H1 (cell line): ENCODE measurements around the gene UFD1. TPM values are rescaled to one million over a fixed set of nuclear protein-coding genes. Genes with fewer than 3 reads are reported as not detected.

Source experiments
- CTCF ChIA-PET: fragments of 300-600 bp; sonication (Branson Sonifier 250); formaldehyde crosslinking; loops from one replicate; lab custom pipeline; 2021; ENCODE audit not compliant: partially characterized antibody; lab: Charles Lee
- POLR2A ChIA-PET: fragments of 300-600 bp; sonication (Branson Sonifier 250); formaldehyde crosslinking; loops from one replicate; lab custom pipeline; 2021; ENCODE audit warnings: inconsistent platforms; ENCODE audit not compliant: partially characterized antibody; lab: Charles Lee
- DNase-seq, 2 experiments: peaks; one replicate each; pipeline versions ENCODE4 v3.0.0 to v3.0.0-alpha.2; 2010 to 2022; ENCODE audit warnings: low spot score in 2 of 2, low read depth in 1 of 2, mixed read lengths in 1 of 2
- FAIRE-seq: peaks from 2 replicates; lab custom pipeline; 2011; peaks lifted over from hg19 to GRCh38; lab: Jason Lieb, UNC
- H2AFZ ChIP-seq: 2 replicates; pipeline ENCODE4 v1.8.1; 2012; ENCODE audit warnings: low read length, inconsistent platforms
- H2AK5ac ChIP-seq: 2 replicates; pipeline ENCODE4 v1.6.1; 2013; ENCODE audit warnings: low read depth, low read length
- H2BK120ac ChIP-seq: replicated peaks from 2 replicates; pipeline ENCODE3; 2013; ENCODE audit warnings: low read depth, low read length, inconsistent platforms
- H2BK12ac ChIP-seq: 2 replicates; pipeline ENCODE4 v1.6.1; 2013; ENCODE audit warnings: low read depth, low read length
- H2BK15ac ChIP-seq: 2 replicates; pipeline ENCODE4 v1.6.1; 2013; ENCODE audit warnings: low read length
- H2BK20ac ChIP-seq: 2 replicates; pipeline ENCODE4 v1.6.1; 2013; ENCODE audit warnings: low read length
- H2BK5ac ChIP-seq: 2 replicates; pipeline ENCODE4 v1.6.1; 2013; ENCODE audit warnings: low read depth, low read length
- H3K14ac ChIP-seq: 2 replicates; pipeline ENCODE4 v1.6.1; 2013; ENCODE audit warnings: inconsistent platforms; ENCODE audit not compliant: insufficient read length
- H3K18ac ChIP-seq: 2 replicates; pipeline ENCODE4 v1.6.1; 2013; ENCODE audit warnings: low read length; ENCODE audit errors: extremely low read depth
- H3K23ac ChIP-seq: 2 replicates; pipeline ENCODE4 v1.6.1; 2013; ENCODE audit warnings: inconsistent platforms; ENCODE audit not compliant: insufficient read length
- H3K23me2 ChIP-seq: 2 replicates; pipeline ENCODE4 v1.6.1; 2013; ENCODE audit warnings: low read depth, low read length
- H3K27ac ChIP-seq: 2 replicates; pipeline ENCODE4 v1.6.1; 2011; ENCODE audit warnings: low read depth, low read length, inconsistent platforms
- H3K27me3 ChIP-seq, 4 experiments: replicated peaks in 1 of 4; 1 replicate in 1 of 4; 2 replicates in 3 of 4; pipeline versions ENCODE4 v1.6.1 to v1.8.1; 2011 to 2013; ENCODE audit warnings: low read length in 3 of 4, mild to moderate bottlenecking in 3 of 4, inconsistent platforms in 2 of 4, mixed read lengths in 2 of 4, moderate library complexity in 1 of 4; ENCODE audit not compliant: control insufficient read depth in 3 of 4, insufficient read depth in 3 of 4; ENCODE audit errors: extremely low read depth in 1 of 4
- H3K36me3 ChIP-seq, 4 experiments: 2 replicates each; pipeline versions ENCODE4 v1.6.1 to v1.8.1; 2011 to 2013; ENCODE audit warnings: mild to moderate bottlenecking in 4 of 4, low read length in 3 of 4, moderate library complexity in 2 of 4, control low read depth in 1 of 4, inconsistent platforms in 1 of 4; ENCODE audit not compliant: insufficient read depth in 4 of 4, control insufficient read depth in 2 of 4
- H3K4ac ChIP-seq: replicated peaks from 2 replicates; pipeline ENCODE3; 2013; ENCODE audit warnings: low read length, low read depth, mixed read lengths, inconsistent platforms; ENCODE audit not compliant: insufficient read length
- H3K4me1 ChIP-seq, 4 experiments: replicated peaks in 1 of 4; 1 replicate in 1 of 4; 2 replicates in 3 of 4; pipeline versions ENCODE4 v1.6.1 to v1.8.1; 2011 to 2013; ENCODE audit warnings: low read length in 3 of 4, inconsistent platforms in 2 of 4, mixed read lengths in 1 of 4; ENCODE audit not compliant: insufficient read depth in 4 of 4, control insufficient read depth in 3 of 4
- H3K4me2 ChIP-seq, 2 experiments: 2 replicates each; pipeline versions ENCODE4 v1.6.1 to v1.8.1; 2011 to 2013; ENCODE audit warnings: low read depth in 2 of 2, low read length in 2 of 2, control low read depth in 1 of 2, inconsistent platforms in 1 of 2, mild to moderate bottlenecking in 1 of 2; ENCODE audit not compliant: insufficient read depth in 1 of 2
- H3K4me3 ChIP-seq, 4 experiments: fragments of 200-600, 300-600 bp in 1 of 4; sonication (generic), shearing (Covaris generic), sonication (Bioruptor Twin) in 1 of 4; 2 replicates each; pipeline versions ENCODE4 v1.5.1 to v1.8.1; 2011 to 2016; ENCODE audit warnings: low read length in 4 of 4, low read depth in 3 of 4, control low read depth in 2 of 4, inconsistent platforms in 2 of 4, mild to moderate bottlenecking in 2 of 4, mixed read lengths in 1 of 4, moderate library complexity in 1 of 4; ENCODE audit not compliant: insufficient read depth in 2 of 4; ENCODE audit errors: extremely low read depth in 1 of 4
- H3K56ac ChIP-seq: replicated peaks from 2 replicates; pipeline ENCODE3; 2013; ENCODE audit warnings: low read depth, mild to moderate bottlenecking, mixed read lengths, low read length, inconsistent platforms; ENCODE audit not compliant: insufficient read length
- H3K79me1 ChIP-seq: 2 replicates; pipeline ENCODE4 v1.6.1; 2013; ENCODE audit warnings: low read depth, low read length, control low read depth
- H3K79me2 ChIP-seq, 2 experiments: 2 replicates each; pipeline versions ENCODE4 v1.6.1 to v1.8.1; 2012 to 2013; ENCODE audit warnings: low read length in 2 of 2, mild to moderate bottlenecking in 2 of 2, inconsistent platforms in 1 of 2; ENCODE audit not compliant: insufficient read depth in 2 of 2, control insufficient read depth in 1 of 2
- H3K9ac ChIP-seq, 4 experiments: replicated peaks in 1 of 4; 1 replicate in 1 of 4; 2 replicates in 3 of 4; pipeline versions ENCODE4 v1.6.1 to v1.8.1; 2011 to 2013; ENCODE audit warnings: low read depth in 3 of 4, low read length in 3 of 4, control low read depth in 2 of 4, mild to moderate bottlenecking in 2 of 4, moderate library complexity in 2 of 4, inconsistent platforms in 1 of 4; ENCODE audit errors: extremely low read depth in 1 of 4
- H3K9me3 ChIP-seq, 2 experiments: 2 replicates each; pipeline versions ENCODE4 v1.6.1 to v1.8.1; 2012 to 2013; ENCODE audit warnings: mild to moderate bottlenecking in 2 of 2, moderate library complexity in 2 of 2, control low read depth in 1 of 2, inconsistent platforms in 1 of 2, low read depth in 1 of 2, low read length in 1 of 2, mixed read lengths in 1 of 2; ENCODE audit not compliant: insufficient read depth in 2 of 2
- H4K20me1 ChIP-seq, 2 experiments: replicated peaks in 1 of 2; 2 replicates each; pipeline versions ENCODE3 to v1.8.1; 2011 to 2013; ENCODE audit warnings: inconsistent platforms in 2 of 2, low read length in 2 of 2, mild to moderate bottlenecking in 1 of 2; ENCODE audit not compliant: insufficient read depth in 2 of 2, control insufficient read depth in 1 of 2
- H4K5ac ChIP-seq: 2 replicates; pipeline ENCODE4 v1.6.1; 2013; ENCODE audit warnings: low read length, low read depth, mixed read lengths, inconsistent platforms; ENCODE audit not compliant: insufficient read length
- H4K8ac ChIP-seq: 2 replicates; pipeline ENCODE4 v1.8.0; 2013; ENCODE audit warnings: mild to moderate bottlenecking, moderate library complexity, low read length, inconsistent platforms; ENCODE audit not compliant: insufficient read depth; ENCODE audit errors: extremely low read depth
- H4K91ac ChIP-seq: replicated peaks from 2 replicates; pipeline ENCODE3; 2013; ENCODE audit warnings: low read length, mixed read lengths, inconsistent platforms; ENCODE audit not compliant: insufficient read length
- EZH2 ChIP-seq: fragments of 200-600 bp; sonication (generic); IDR thresholded peaks from 2 replicates; pipeline ENCODE4 v1.7.1; 2012; ENCODE audit warnings: low read depth, mild to moderate bottlenecking, moderate library complexity, low read length, inconsistent platforms; ENCODE audit not compliant: severe bottlenecking
- FOSL1 ChIP-seq: IDR thresholded peaks from 2 replicates; pipeline ENCODE4 v1.6.1; 2011; ENCODE audit warnings: mild to moderate bottlenecking, low read depth, low read length, moderate library complexity; ENCODE audit not compliant: insufficient read depth
- GTF2F1 ChIP-seq: IDR thresholded peaks from 2 replicates; pipeline ENCODE4 v1.6.1; 2012; ENCODE audit warnings: low read depth, low read length, improper control_type of control experiment, borderline replicate concordance
- HDAC2 ChIP-seq, 2 experiments: fragments of 300-600 bp in 1 of 2; sonication (generic) in 1 of 2; IDR thresholded peaks; 2 replicates each; pipeline ENCODE4 v1.6.1; 2011 to 2012; ENCODE audit warnings: low read depth in 2 of 2, low read length in 2 of 2, mild to moderate bottlenecking in 2 of 2, moderate library complexity in 2 of 2, borderline replicate concordance in 1 of 2, inconsistent platforms in 1 of 2
- KDM5A ChIP-seq: fragments of 200-600 bp; IDR thresholded peaks from 2 replicates; pipeline ENCODE4 v1.7.1; 2012; ENCODE audit warnings: mild to moderate bottlenecking, low read length, inconsistent platforms, mixed read lengths
- NRF1 ChIP-seq: IDR thresholded peaks from 2 replicates; pipeline ENCODE4 v1.6.1; 2011; ENCODE audit warnings: mild to moderate bottlenecking, low read depth, low read length, improper control_type of control experiment
- SP1 ChIP-seq: IDR thresholded peaks from 2 replicates; pipeline ENCODE4 v1.6.1; 2011; ENCODE audit warnings: low read depth, low read length
- TBP ChIP-seq: IDR thresholded peaks from 2 replicates; pipeline ENCODE4 v1.6.1; 2011; ENCODE audit warnings: low read depth, low read length, improper control_type of control experiment
- ZNF274 ChIP-seq: IDR thresholded peaks from 2 replicates; pipeline ENCODE4 v1.7.0; 2012; ENCODE audit warnings: low read length, borderline replicate concordance; ENCODE audit errors: extremely low read depth
- WGBS, 2 experiments: shearing (Covaris generic) in 1 of 2; methylation state at CpG; one replicate each; pipeline versions ENCODE4 v1.1.6 to v1.1.7; 2013 to 2015; ENCODE audit warnings: low lambda C conversion rate in 2 of 2, mixed read lengths in 2 of 2, inconsistent platforms in 1 of 2, low coverage in 1 of 2, missing lambda C conversion rate in 1 of 2; ENCODE audit not compliant: insufficient replicate concordance in 2 of 2, insufficient coverage in 1 of 2, insufficient read length in 1 of 2; ENCODE audit errors: extremely low coverage in 1 of 2, missing lambda C conversion rate in 1 of 2; 5-methylcytosine and 5-hydroxymethylcytosine counted together
- polyA plus RNA-seq, 7 experiments: library from polyadenylated mRNA; depleted of rRNA in 3 of 7; stranded (reverse) in 5 of 7; unstranded in 2 of 7; fragments of >200 nt in 5 of 7; fragments of 200-250 nt in 2 of 7; gene quantifications; 1 replicate in 5 of 7; 2 replicates in 1 of 7; 4 replicates in 1 of 7; pipeline versions ENCODE4 v1.2.1 to v1.2.3, GENCODE V29; 2011 to 2013; ENCODE audit warnings: missing spikeins in 2 of 7, mixed read lengths in 2 of 7
- total RNA-seq: library from RNA; stranded (reverse); fragmentation: NEBNext Ultra II Directional; extraction: Animal tissue kit (Norgen Biotek cat#: 25700); gene quantifications from 2 replicates; pipeline ENCODE4 v1.2.1, GENCODE V29; 2021
- TF ChIP-seq, protein P1 (sequence below), 3 experiments: IDR thresholded peaks; 1 replicate in 2 of 3; 2 replicates in 1 of 3; pipeline versions ENCODE4 v1.5.1 to v1.6.1; 2011; ENCODE audit warnings: low read length in 3 of 3, mild to moderate bottlenecking in 3 of 3, inconsistent platforms in 2 of 3, low read depth in 1 of 3, moderate library complexity in 1 of 3; ENCODE audit not compliant: insufficient read depth in 1 of 3; ENCODE audit errors: control extremely low read depth in 1 of 3
- TF ChIP-seq, protein P2 (sequence below): IDR thresholded peaks from 2 replicates; pipeline ENCODE4 v1.6.1; 2012; ENCODE audit warnings: inconsistent platforms

Gene UFD1
- total and polyA plus RNA-seq, 2 of the 8 experiments (the other 6 are each of a cell fraction or from before 2014, with no cell fraction given), result 74.6 to 116 TPM

DNA sequence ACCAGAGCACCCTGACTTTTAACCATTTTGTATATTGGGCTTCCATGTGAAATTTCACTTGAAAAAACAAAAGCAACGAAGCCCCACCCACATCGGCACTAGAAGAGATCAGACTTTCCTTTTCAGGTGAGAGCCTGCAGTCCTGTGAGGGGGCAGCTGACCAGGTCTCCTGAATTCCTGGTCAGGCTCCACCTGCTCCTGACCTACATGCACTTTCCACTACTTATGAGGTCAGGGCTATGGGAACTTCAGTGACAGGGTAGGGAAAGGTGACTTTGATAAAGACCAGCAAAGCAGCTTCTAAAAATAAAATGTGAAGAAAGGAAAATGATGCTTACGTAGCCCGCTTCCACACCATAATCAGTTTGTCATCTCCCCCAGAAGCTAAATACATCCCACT, 72.1 kb downstream of the UFD1 start:
- Histone ChIP-seq H3K36me3 (peaks cover 7 to 40% (median 29%) of the 10 kb centered on the region in 4 experiments; a peak in 7 of 8 replicates), H3K9ac (no peak overlapping the region), H2BK5ac (no peak overlapping the region), H3K79me1 (peaks cover 6% of the 10 kb centered on the region; the same call in 1 of the 2 replicates), H3K23ac (no peak overlapping the region), H3K27me3 (no peaks in the 10 kb centered on the region), H3K79me2 (peaks cover 0 to 14% of the 10 kb centered on the region in 2 experiments; a peak in 1 of 4 replicates), H2AFZ (no peak overlapping the region), H2BK120ac (no peak overlapping the region), H4K91ac (no peak overlapping the region), H3K18ac (no peak overlapping the region), H4K20me1 (peaks cover 8 to 23% of the 10 kb centered on the region in 2 experiments), H3K4me2 (no peak overlapping the region), H3K4me3 (no peak overlapping the region), H3K23me2 (no peaks in the 10 kb centered on the region), H3K14ac (no peak overlapping the region), H2BK15ac (no peak overlapping the region), H3K4ac (no peak overlapping the region), H4K8ac (no peak overlapping the region; the same call in 1 of the 2 replicates), H3K4me1 (no peaks in the 10 kb centered on the region), H4K5ac (no peak overlapping the region), H2BK12ac (no peak overlapping the region), H3K9me3 (no peaks in the 10 kb centered on the region), H2BK20ac (no peak overlapping the region), H2AK5ac (no peak overlapping the region), H3K27ac (no peak overlapping the region), H3K56ac (no peak overlapping the region)
- DNase-seq (no peak), FAIRE-seq (no peak)
- CTCF ChIA-PET, result interaction anchor here (0.8 kb wide), 2 partner anchors 11 to 24 kb away, joined by 3 read pairs; no protein-coding TSS in a partner anchor
- POLR2A ChIA-PET, result no interaction called here
- WGBS, 2 experiments, result 94% methylated on average over 4 of the region's 4 CpGs; no CpG with 5 or more reads in 1 of the 2 experiments
- no peak for TF ChIP-seq GTF2F1
- TF ChIP-seq TBP, result no peak
- TF ChIP-seq EZH2, result no peak
- TF ChIP-seq, protein P1, sequence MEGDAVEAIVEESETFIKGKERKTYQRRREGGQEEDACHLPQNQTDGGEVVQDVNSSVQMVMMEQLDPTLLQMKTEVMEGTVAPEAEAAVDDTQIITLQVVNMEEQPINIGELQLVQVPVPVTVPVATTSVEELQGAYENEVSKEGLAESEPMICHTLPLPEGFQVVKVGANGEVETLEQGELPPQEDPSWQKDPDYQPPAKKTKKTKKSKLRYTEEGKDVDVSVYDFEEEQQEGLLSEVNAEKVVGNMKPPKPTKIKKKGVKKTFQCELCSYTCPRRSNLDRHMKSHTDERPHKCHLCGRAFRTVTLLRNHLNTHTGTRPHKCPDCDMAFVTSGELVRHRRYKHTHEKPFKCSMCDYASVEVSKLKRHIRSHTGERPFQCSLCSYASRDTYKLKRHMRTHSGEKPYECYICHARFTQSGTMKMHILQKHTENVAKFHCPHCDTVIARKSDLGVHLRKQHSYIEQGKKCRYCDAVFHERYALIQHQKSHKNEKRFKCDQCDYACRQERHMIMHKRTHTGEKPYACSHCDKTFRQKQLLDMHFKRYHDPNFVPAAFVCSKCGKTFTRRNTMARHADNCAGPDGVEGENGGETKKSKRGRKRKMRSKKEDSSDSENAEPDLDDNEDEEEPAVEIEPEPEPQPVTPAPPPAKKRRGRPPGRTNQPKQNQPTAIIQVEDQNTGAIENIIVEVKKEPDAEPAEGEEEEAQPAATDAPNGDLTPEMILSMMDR (IDR thresholded peaks at IDR 0.05; ENCODE audit: control extremely low read depth in 1 of 3, insufficient read depth in 1 of 3, low read depth in 1 of 3, low read length in 3 of 3), result no peak
- TF ChIP-seq HDAC2 (IDR thresholded peaks at IDR 0.05; ENCODE audit: borderline replicate concordance in 1 of 2, low read depth in 2 of 2, low read length in 2 of 2), result no peak
- no peak for TF ChIP-seq NRF1
- TF ChIP-seq, protein P2, sequence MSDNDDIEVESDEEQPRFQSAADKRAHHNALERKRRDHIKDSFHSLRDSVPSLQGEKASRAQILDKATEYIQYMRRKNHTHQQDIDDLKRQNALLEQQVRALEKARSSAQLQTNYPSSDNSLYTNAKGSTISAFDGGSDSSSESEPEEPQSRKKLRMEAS, result no peak
- TF ChIP-seq SP1, result no peak
- no peak for TF ChIP-seq ZNF274
- no peak for TF ChIP-seq FOSL1
- TF ChIP-seq KDM5A, result no peak
